ENCODE results near the gene FERMT2.

GRCh38 chr14:52850451-52850909, 100.4 kb downstream of the FERMT2 start:
- TF ChIP-seq CTCF (conservative IDR thresholded peaks at IDR 0.05), result no peak
- no peak for TF ChIP-seq ZFX (IDR thresholded peaks at IDR 0.05)

Data from C4-2B (cell line).